Stomach (tissue), 4 donors: Measurements from ENCODE around the gene SMC1B.

Experiments used
- EP300 ChIP-seq: sonication (generic); formaldehyde crosslinking; IDR thresholded peaks from one replicate; pipeline ENCODE4 v1.6.1; 2017; ENCODE audit warnings: antibody characterized with exemption
- POLR2A ChIP-seq, 4 donors: fragments of 450-650 bp; IDR thresholded peaks; one replicate each; pipeline ENCODE4 v1.6.1; 2016; ENCODE audit warnings: antibody characterized with exemption in 4 of 4, control low read depth in 2 of 4, mild to moderate bottlenecking in 1 of 4, moderate library complexity in 1 of 4
- POLR2AphosphoS5 ChIP-seq, 3 donors: sonication (generic); formaldehyde crosslinking; IDR thresholded peaks; one replicate each; pipeline ENCODE4 v1.6.1; 2016; ENCODE audit warnings: antibody characterized with exemption in 3 of 3
- TF ChIP-seq, protein P1 (sequence below), 7 experiments: fragments of 450-650 bp in 4 of 7; fragments of 200-600 bp in 3 of 7; sonication (generic) in 3 of 7; IDR thresholded peaks; one replicate each; pipeline ENCODE4 v1.5.1; 2016 to 2019; ENCODE audit warnings: antibody characterized with exemption in 7 of 7, control low read depth in 2 of 7, mild to moderate bottlenecking in 1 of 7

DNA sequence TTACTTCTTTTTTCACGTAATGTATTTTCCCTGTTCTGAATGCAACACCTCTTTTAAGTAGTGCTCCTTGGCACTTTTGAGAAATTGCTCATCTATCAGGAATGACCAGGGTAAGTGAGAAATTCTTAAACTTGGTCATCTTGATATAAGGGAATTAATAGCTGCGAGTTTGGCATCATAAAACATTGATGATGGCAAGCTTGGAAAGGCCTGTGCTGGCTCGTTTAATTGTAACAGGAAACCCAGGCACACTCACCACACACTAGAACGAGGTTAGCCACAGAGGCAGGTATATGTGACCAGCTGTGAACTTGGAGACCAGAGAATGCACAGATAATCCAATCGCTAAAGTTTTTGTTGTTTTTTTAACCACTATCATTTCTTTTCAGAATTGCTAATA is 79.3 kb downstream of the SMC1B start:
- TF ChIP-seq, protein P1, sequence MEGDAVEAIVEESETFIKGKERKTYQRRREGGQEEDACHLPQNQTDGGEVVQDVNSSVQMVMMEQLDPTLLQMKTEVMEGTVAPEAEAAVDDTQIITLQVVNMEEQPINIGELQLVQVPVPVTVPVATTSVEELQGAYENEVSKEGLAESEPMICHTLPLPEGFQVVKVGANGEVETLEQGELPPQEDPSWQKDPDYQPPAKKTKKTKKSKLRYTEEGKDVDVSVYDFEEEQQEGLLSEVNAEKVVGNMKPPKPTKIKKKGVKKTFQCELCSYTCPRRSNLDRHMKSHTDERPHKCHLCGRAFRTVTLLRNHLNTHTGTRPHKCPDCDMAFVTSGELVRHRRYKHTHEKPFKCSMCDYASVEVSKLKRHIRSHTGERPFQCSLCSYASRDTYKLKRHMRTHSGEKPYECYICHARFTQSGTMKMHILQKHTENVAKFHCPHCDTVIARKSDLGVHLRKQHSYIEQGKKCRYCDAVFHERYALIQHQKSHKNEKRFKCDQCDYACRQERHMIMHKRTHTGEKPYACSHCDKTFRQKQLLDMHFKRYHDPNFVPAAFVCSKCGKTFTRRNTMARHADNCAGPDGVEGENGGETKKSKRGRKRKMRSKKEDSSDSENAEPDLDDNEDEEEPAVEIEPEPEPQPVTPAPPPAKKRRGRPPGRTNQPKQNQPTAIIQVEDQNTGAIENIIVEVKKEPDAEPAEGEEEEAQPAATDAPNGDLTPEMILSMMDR (IDR thresholded peaks at IDR 0.05), result no peak
- no peak for TF ChIP-seq EP300
- no peak for TF ChIP-seq POLR2A (IDR thresholded peaks at IDR 0.05)
- no peak for TF ChIP-seq POLR2AphosphoS5 (IDR thresholded peaks at IDR 0.05)
